Ramos (cell line): Measurements from ENCODE around the gene OR2H2.

ENCODE experiments used
- in situ Hi-C: fragments of 300-500 bp; cut with MboI; formaldehyde crosslinking; loops from one replicate; pipeline ENCODE4 v1.14.3; 2022; ENCODE audit warnings: low sequenced_read_pairs; ENCODE audit not compliant: unreplicated experiment

OR2H2 gene

DNA sequence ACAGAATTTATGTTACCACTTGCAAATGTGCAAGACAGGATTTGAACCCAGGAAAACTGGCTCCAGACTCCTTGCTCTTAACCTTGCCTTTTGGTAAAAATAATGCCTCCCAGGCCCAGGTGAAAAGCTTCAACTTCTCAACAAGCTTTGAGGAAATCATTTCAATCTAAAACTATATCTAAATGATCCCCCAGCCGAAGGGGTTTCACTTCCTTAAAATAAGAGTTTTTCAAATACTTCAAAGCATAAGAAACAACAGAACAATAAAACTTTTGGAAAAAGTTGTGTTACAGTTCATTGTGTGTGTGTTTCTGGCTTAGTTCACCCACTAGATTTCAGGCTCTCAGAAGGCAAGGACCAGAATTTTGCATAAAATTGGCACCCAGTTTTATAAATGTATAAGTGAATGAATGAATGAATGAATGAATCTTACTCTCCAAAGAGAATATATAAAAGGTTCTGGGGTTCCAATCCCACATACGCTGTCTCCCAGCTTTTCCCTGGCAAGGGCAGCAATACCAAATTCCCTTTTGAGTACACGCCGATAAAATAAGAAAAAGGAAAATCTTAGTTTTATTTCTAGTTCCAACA lies 5.4 kb downstream of the OR2H2 start:
- in situ Hi-C loops: loop anchor here (25.0 kb wide), 2 partner anchors 778 to 903 kb away; no protein-coding TSS in a partner anchor

DNA sequence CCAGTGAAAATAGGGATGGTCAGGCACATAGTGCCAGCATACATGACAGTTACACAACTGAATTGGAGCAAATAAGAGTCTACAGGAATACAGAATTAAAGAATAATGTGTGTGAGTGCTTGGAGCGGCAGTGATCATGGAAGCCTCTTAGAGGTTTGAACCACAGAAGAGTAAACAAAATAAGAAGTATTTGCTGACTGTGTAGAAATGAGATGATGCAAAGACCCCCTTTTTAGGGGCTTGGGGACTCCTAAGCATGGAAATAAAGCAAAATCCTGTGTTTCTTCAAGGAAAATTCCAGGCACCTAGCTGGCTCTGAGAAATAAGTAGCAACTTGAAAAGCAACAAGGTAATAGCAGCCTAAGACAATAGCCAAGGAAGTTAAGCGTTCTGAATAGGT lies 6.8 kb downstream of the OR2H2 start:
- in situ Hi-C loops: loop anchor here (25.0 kb wide), 2 partner anchors 779 to 904 kb away; no protein-coding TSS in a partner anchor

DNA sequence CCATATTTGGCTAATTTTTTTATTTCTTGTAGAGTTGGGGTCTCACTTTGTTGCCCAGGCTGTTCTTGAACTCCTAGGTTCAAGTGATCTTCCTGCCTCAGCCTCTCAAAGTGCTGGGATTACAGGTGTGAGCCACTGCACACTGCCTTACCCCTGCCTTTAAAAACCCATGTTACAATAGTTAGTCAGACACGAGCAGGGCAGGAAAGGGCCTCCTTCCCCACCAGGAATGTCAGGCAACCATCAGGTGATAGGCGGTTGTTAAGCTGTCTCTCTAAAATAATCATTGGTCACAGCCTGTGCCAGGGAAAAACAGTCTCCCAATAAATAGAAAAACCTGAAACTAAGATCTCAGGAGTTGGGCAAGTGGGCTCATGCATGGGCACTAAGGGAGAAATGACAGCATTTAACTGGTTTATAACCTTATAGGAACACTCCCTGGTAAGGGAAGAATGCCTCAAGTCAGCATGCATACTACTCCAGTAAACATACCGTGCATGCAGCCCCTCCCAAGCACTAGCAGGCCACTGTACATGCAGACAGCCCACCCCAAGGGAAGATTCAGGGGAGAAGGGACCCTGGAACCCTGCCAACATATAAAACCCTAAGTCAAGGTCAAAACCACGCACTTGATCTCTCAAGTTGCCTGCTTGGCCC lies 8.4 kb downstream of the OR2H2 start:
- in situ Hi-C loops: loop anchor here (25.0 kb wide), 2 partner anchors 781 to 906 kb away; no protein-coding TSS in a partner anchor

DNA sequence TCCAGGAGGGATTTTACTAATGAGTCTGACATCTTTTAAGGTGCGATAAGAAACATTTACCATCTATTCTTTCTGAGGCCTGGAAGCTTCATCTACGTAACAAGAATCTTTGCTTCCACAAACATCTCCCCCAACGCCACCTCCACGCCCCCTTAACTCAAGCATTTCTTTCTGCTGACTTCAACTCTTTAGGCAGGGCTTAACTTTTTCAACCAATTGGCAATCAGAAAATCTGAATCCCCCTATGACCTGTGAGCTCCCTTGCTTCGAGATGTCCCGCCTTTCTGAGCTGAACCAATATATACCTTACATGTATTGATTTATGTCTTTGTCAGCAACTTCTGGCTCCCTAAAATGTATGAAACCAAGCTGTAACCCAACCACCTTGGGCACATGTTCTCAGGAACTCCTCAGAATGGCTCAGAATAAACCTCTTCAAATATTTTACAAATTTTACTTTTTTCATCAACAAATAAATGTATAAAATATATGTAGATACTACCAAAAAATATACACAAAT lies 11.5 kb downstream of the OR2H2 start:
- in situ Hi-C loops: loop anchor here (25.0 kb wide), 2 partner anchors 784 to 909 kb away; no protein-coding TSS in a partner anchor

DNA sequence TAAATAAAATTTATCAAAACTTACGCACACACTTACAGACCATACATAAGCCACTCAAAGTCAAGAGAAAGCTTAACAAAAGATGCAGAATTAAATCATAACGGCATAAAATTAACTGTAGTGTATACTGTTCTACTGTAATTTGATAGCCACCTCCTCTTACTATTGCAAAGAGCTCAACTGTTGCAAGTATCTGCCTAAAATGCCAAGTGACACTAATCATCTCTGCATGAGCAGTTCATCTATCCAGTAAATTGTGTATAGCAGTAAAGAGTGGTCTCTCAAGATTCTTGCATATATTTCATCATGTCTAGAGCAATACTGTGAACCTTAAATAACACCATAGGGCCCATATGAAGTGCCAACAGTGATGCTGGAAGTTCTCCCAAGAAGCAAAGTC lies 12.3 kb downstream of the OR2H2 start:
- in situ Hi-C loops: loop anchor here (25.0 kb wide), 2 partner anchors 785 to 910 kb away; no protein-coding TSS in a partner anchor

DNA sequence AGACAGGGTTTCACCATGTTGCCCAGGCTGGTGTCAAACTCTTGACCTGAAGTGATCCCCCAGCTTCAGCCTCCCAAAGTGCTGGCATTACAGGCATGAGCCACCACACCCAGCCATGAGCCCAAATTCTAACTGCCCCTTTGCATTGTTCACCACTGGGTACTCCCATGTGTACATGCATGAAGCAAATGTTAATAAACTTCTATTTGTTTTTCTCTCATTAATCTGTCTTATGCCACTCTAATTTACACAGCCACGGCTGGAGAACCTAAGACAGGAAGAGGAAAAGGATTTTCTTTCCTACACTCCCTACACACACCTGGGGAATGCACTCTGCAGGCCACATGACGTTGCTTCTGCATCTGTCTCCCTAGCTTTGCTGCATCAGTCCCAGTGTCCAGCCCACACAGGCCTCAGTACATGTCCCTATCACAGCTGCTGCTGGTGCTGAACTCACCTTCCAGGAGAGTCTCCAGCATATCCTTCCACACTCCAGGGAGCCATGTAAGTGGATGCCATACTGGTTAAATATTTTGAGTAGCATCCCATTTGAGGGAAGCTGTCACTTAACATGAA lies 13.3 kb downstream of the OR2H2 start:
- in situ Hi-C loops: loop anchor here (25.0 kb wide), 2 partner anchors 786 to 911 kb away; no protein-coding TSS in a partner anchor

DNA sequence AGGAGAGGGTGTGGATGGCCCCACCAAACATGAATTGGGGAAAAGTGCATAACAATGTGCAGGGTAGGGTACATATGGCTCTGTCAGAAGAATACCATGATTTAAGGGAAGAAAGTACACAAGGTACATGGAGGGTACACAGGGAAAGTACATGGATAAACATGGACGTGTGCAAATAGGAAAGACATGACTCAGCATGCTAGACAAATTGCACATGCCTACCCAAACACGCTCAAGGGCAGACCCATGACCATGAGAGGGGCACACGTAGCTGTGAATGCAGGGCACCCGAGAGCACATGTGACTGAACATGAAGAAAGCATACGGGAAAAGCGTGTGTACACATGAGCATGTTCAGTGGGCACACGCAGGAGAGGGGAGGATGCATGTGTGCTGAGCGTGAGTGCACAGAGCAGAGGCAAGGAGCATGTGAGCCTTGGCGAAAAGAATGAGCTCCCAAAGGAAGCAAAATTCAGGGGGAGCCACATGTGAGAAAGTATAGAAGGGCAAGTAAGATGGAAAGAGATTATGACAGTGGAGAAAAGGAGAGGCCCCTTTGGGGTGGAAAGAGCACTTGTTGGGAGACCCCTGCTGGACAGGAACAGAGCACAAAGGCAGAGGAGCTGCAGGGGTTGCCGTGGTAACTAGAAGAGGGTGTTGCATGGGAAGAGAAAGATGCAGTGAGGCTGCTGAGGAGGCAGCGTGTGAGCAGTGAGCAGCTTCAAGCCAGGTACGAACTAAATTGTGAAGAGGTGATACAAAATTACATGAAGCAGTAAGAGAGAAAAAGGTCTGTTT lies 17.8 kb downstream of the OR2H2 start:
- in situ Hi-C loops: no loop called here

DNA sequence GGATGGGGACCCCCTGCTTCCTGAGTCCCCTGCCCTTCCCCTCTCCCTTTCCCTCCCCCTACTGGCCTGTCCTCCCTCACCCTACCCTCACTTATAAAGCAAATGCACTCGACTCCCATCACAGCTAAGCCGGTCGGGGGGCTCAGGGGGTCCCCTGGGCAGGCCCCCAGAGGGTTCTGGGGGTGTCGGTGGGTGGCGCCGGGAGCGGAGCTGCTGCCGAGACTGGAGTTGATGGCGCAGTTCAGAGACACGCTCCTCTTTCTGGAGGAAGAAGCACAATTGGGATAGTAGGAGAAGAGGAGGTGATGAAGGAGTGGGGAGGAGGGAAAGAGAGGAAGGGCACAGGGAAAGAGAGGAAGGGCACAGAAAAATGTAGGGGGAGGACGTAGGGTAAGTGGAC lies 18.5 kb downstream of the OR2H2 start:
- in situ Hi-C loops: no loop called here

DNA sequence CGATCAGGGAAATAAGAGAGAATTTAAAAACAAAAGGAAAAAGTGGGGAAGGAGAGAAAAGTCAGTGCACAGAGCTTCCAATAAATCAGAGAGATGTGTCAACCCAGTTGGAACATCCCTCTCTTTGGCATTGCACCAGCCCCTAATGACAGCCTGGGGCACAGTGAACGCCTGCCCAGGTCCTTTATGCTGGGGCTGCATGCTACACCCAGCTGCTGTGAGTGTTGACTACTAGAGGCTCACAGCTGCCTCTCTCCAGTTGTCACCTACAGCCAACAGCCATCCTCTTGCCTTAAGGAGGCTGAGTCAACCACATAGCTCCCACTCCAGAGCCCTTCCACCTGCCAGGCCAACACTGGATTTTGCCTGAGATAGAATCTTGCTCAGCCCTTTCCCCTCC lies 19.0 kb downstream of the OR2H2 start:
- in situ Hi-C loops: no loop called here

DNA sequence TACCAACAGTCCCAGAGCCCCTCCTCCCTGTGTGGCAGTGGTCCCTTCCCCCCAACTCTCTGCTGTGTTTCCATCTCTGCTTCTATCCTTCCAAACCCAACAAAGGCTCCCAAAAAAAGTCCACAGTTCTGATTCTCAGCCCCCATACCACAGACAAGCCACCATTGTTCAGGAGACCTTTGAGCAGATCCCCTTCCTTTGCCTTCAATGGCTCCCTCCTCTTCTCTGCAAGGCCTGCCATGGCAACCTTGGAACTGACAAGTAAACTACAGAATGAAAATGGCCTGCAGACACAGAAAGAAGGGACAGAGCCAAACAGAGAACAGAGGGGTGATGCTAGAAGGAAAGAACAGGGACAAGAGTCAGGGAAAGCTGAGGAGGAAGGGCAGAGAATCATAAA lies 23.2 kb downstream of the OR2H2 start:
- in situ Hi-C loops: no loop called here

DNA sequence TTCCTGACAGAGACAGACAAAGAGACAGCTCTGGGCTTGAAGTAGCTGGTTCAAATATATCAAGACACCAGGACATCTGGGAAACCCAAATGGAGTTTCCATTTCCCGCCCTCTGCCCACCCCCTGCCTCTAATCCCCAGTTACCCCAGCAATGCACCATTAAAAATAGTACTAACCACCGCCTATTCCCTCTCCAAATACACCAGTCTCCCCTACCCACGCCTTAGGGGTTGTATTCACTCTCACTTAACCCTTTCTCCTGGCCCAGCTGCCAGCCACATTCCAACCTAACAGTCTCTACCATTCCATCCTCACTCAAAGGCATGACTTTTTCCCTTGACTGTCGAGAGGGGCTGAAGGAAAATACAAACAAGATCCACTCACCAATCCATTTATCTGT lies 25.6 kb downstream of the OR2H2 start:
- in situ Hi-C loops: no loop called here

DNA sequence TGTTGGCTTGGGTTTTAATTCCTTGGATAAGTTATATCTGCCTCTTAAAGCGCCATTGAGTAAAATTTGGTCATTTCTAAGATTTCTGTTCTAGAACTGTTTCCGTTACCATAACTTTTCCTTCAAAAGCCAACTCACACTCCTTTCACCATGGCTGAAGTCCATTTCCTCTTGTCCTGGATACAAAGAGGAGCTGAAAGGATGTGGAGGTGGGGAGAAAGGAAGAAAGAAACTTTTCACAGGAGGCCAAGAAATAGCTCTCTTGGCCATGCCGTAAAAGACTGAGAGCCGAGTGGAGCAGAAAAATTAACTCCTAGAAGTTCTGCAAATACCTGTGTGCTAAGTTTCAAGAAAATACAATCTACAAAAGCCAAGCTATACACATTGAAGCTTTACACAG lies 26.5 kb downstream of the OR2H2 start:
- in situ Hi-C loops: no loop called here

DNA sequence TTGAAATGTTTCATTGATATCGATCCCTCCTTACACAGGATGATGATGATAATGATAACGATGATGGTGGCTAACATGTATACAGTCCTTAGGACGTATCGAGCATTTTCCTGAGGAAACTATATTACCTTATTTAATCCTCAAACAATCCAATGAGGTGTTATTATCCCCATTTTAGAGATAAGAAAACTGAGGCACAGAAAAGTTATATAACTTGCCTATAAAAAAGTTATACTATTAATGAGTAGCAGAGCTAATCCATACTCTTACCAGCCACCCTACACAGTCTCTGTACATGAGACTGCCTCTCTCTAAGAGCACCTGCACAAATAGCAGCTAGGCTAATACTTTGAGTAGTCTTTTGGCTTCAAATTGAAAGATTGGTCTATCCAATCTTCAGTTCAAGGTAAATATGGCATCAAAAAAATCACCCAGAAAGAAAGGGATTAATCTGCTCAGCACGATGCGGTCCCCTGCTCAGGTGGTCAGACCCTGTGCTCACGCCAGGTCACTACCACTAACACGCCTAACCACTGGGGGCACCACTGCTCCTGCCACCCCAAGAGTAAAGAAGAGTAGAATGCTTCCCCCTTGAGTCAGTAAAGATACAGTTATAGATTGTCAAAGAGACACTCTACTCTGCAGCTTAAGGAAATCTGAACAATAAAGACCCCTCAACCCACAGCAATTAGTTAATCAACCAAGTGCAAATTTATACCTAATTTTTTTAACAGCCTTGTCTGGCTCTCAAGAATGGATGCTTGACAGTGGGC lies 33.0 kb downstream of the OR2H2 start:
- in situ Hi-C loops: no loop called here

DNA sequence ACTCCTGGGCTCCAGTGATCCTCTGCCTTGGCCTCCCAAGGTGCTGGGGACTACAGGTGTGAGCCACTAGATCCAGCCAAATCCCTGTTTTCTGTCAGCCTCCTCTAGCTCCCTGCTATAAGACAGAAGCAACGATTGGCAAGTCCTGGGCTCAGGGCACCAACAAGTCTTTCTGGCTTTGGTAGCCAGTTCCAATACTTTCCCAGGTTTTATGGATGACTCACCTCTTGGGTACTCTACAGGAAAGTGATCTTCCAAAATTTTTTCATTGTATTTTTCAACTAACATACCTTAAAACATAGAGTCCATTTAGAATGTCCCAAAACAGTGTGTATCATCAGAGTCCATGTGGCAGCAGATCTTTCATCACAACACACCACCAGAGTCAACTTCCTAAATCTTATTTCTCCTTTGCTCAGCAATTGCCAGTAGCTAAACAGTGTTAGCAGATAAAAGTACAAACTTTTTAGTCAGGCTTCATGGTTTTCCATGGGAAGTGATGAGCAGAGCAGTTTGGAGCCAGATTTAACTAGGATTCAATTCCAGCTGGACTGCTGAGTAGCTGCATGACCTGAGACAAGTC lies 34.7 kb downstream of the OR2H2 start:
- in situ Hi-C loops: no loop called here

DNA sequence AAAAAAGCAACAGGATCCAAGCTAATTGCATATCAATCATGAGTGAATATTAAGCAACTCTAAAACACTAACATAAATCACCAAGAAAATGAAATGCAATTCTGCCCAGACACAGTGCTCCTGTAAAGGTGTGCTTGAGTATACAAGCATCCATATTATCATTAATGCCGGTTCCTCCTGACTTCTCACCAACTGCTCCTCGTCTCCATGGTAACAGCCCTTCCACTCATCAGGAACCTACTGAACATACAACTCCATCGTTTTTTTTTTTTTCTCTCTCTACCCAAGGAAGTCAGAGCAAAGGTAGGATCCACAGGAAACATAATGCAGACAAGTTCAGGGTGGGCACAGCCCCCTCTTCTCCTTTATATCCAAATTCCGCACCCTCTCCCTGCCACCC lies 35.7 kb downstream of the OR2H2 start:
- in situ Hi-C loops: no loop called here

DNA sequence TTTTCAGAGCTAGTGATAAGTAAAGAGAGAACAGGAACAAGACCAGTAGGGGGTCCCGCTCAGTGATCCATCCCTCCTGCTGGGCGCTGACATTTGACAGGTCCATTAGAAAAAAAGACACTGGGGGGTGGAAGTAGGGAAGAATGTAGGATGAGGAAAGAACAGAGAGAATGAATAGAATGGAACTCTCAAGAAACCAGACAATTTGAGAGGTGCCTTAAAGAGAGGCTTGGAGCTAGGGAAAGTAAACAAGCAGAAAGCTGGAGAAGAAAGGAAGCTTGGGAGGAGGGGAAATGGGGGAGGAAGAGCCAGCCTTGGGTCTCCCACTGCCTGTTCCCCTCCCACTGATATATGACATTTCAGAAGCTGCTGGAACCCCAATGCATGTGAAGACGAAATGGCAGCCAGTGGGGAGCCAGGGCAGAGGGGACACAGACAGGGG lies 39.6 kb downstream of the OR2H2 start:
- in situ Hi-C loops: no loop called here

DNA sequence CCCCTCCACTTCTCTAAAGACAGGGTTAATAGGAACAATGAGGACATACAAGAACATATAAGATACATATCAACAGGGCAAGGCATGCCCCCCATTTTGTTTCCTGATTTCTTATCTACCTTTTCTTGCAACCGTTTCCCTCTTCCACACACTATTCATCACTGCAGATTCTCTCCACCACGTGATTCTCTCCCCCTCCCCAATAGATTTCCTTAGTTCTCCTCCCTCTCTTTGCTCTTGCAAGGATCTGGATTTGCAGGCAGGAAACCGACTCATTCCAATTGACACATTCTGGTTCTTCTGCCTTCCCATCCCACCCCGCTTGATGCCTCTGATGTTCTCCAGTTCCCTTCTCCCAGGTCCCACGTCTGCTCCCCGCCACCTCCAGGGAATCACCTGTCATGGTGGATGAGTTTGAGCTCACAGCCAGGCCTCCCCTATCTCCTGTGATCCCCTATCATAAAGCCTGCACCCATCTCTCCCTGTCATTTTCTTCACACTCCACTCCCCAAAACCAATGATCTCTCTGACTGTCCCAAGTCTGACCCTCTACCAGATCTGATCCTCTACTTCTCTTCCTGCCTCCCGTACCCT lies 40.5 kb downstream of the OR2H2 start:
- in situ Hi-C loops: no loop called here

DNA sequence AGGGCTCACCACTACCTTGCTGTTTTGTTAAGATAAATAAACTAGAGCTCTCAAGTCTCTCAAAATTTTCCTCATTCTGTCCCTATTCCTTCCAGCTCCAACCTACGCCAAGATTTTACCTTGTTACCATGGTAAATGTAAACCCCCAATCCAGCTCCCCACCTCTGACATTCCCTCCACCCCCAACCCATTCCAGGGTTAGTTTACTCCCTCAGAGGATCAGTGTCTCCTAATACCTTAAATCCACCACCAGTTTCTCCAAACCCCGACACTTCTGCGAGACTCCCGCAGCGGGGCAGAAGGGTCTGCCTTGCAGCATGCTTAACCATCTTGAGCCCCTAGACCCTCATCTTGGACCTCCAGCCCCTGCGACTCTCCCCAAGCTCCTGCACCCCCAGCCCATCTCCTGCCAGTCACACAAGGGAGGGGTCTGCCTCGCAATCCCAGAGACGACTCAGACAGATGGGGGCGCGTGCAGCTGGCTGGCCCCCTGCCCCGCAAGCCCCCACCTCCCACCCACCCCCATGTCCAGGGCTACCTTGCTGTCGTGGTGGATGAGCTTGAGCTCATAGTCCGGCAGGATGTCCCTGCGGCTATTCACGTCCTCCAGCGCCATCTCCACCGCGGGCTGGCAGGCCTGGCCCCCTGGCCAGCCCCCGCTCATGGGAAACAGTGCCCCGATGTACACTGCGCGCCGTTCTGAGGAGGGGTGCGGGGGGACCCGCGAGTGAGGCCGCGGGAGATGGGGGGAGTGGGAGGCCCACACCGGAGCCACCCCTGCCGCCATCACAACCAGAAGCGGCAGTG lies 42.2 kb downstream of the OR2H2 start:
- in situ Hi-C loops: no loop called here
